GM12878 (cell line): ENCODE results near the gene ZNF19. TPM values are rescaled to one million over a fixed set of nuclear protein-coding genes. Genes with fewer than 3 reads are reported as not detected.

Experiments used
- ASH2L ChIP-seq: fragments of 300-600, 200-600 bp; sonication (generic); IDR thresholded peaks from 2 replicates; pipeline ENCODE4 v1.6.1; 2017; ENCODE audit warnings: low read depth, mild to moderate bottlenecking, borderline replicate concordance
- ATF3 ChIP-seq: IDR thresholded peaks from 2 replicates; pipeline ENCODE4 v1.6.1; 2011; ENCODE audit warnings: low read depth, mild to moderate bottlenecking, low read length, moderate library complexity, borderline replicate concordance; ENCODE audit errors: extremely low read depth
- BACH1 ChIP-seq: fragments of 450-650 bp; IDR thresholded peaks from 2 replicates; pipeline ENCODE4 v1.6.1; 2017; ENCODE audit warnings: mild to moderate bottlenecking, borderline replicate concordance
- CHD4 ChIP-seq: fragments of 200-600 bp; sonication (generic); IDR thresholded peaks from 2 replicates; pipeline ENCODE4 v1.6.1; 2016; ENCODE audit warnings: mild to moderate bottlenecking
- CREB1 ChIP-seq: IDR thresholded peaks from 2 replicates; pipeline ENCODE4 v1.6.1; 2012; ENCODE audit warnings: low read depth, mild to moderate bottlenecking, inconsistent platforms
- FOS ChIP-seq: IDR thresholded peaks from 3 replicates; pipeline ENCODE4 v1.6.1; 2011; ENCODE audit warnings: borderline replicate concordance; ENCODE audit not compliant: insufficient read length; ENCODE audit errors: extremely low read depth
- HDAC2 ChIP-seq: fragments of 200-600 bp; sonication (generic); IDR thresholded peaks from 2 replicates; pipeline ENCODE4 v1.6.1; 2017
- HSF1 ChIP-seq: fragments of 150-350 bp; IDR thresholded peaks from 2 replicates; pipeline ENCODE4 v1.6.1; 2014; ENCODE audit warnings: mild to moderate bottlenecking, low read depth, low read length
- IKZF1 ChIP-seq: fragments of 450-650 bp; conservative IDR thresholded peaks from 2 replicates; pipeline ENCODE4 v1.6.1; 2017; ENCODE audit warnings: antibody characterized with exemption, mild to moderate bottlenecking
- MLLT1 ChIP-seq: fragments of 450-650 bp; IDR thresholded peaks from 2 replicates; pipeline ENCODE4 v1.6.1; 2016; ENCODE audit warnings: mild to moderate bottlenecking
- MTA2 ChIP-seq: fragments of 450-650 bp; IDR thresholded peaks from 2 replicates; pipeline ENCODE4 v1.6.1; 2016; ENCODE audit warnings: low read depth, mild to moderate bottlenecking, moderate library complexity
- MYC ChIP-seq: IDR thresholded peaks from 2 replicates; pipeline ENCODE4 v1.6.1; 2011; ENCODE audit warnings: mild to moderate bottlenecking, low read length, moderate library complexity, inconsistent platforms; ENCODE audit not compliant: insufficient read depth, insufficient replicate concordance, insufficient read length, severe bottlenecking
- PAX5 ChIP-seq: IDR thresholded peaks from 2 replicates; pipeline ENCODE4 v1.6.1; 2011; ENCODE audit warnings: low read depth, low read length, borderline replicate concordance
- PBX3 ChIP-seq: IDR thresholded peaks from 2 replicates; pipeline ENCODE4 v1.6.1; 2011; ENCODE audit warnings: mild to moderate bottlenecking, low read depth, low read length, moderate library complexity; ENCODE audit not compliant: insufficient replicate concordance
- RAD21 ChIP-seq: IDR thresholded peaks from 2 replicates; pipeline ENCODE4 v1.6.1; 2011; ENCODE audit warnings: mild to moderate bottlenecking, low read depth, low read length, moderate library complexity; ENCODE audit not compliant: insufficient read depth
- RBBP5 ChIP-seq: fragments of 200-600 bp; sonication (generic); conservative IDR thresholded peaks from 2 replicates; pipeline ENCODE4 v1.6.1; 2016
- SMAD5 ChIP-seq: IDR thresholded peaks from 2 replicates; pipeline ENCODE4 v1.6.1; 2016; ENCODE audit warnings: antibody characterized with exemption, low read depth
- SREBF1 ChIP-seq: IDR thresholded peaks from 2 replicates; pipeline ENCODE4 v1.6.1; 2012; ENCODE audit warnings: mild to moderate bottlenecking, low read length
- TAF1 ChIP-seq: IDR thresholded peaks from 2 replicates; pipeline ENCODE4 v1.6.1; 2011; ENCODE audit warnings: mild to moderate bottlenecking, low read depth, low read length, borderline replicate concordance
- TARDBP ChIP-seq: IDR thresholded peaks from 2 replicates; pipeline ENCODE4 v1.6.1; 2016; ENCODE audit warnings: borderline replicate concordance
- ZNF687 ChIP-seq: fragments of 450-650 bp; IDR thresholded peaks from 2 replicates; pipeline ENCODE4 v1.6.1; 2017; ENCODE audit warnings: mild to moderate bottlenecking, moderate library complexity
- ZSCAN29 ChIP-seq: fragments of 450-650 bp; IDR thresholded peaks from 2 replicates; pipeline ENCODE4 v1.6.1; 2017; ENCODE audit warnings: mild to moderate bottlenecking, moderate library complexity
- polyA plus RNA-seq, 11 experiments: library from polyadenylated mRNA; depleted of rRNA in 4 of 11; unstranded in 6 of 11; stranded (reverse) in 5 of 11; fragments of >200 nt; fragmentation: Nextera tagmentation in 4 of 11; fragmentation: Illumina TruSeq in 1 of 11; extraction: Ambion mirVana in 4 of 11; extraction: Trizol in 1 of 11; gene quantifications; 1 replicate in 1 of 11; 2 replicates in 10 of 11; pipeline versions ENCODE4 v1.2.1 to v1.2.3, GENCODE V29; 2011 to 2016; ENCODE audit warnings: inconsistent platforms in 2 of 11, missing spikeins in 2 of 11, low read depth in 1 of 11
- total RNA-seq, 4 experiments: library from RNA; depleted of rRNA in 3 of 4; stranded (reverse); fragments of >200 nt in 3 of 4; fragmentation: Illumina TruSeq in 1 of 4; extraction: Trizol in 1 of 4; gene quantifications; 2 replicates each; pipeline versions ENCODE4 v1.2.1 to v1.2.3, GENCODE V29; 2013 to 2021

ZNF19 gene
- total and polyA plus RNA-seq, 10 of the 15 experiments (the other 5 are each of a cell fraction or from before 2014, with no cell fraction given), result 1.0 to 3.3 (median 2.0) TPM

GRCh38 chr16:71484006-71484893 lies 4.9 kb downstream of the ZNF19 start (continued):
- TF ChIP-seq MLLT1 (no peak; the same call in 1 of the 2 replicates), HDAC2 (no peak), TAF1 (peak; percentile 55; the same call in 1 of the 2 replicates), FOS (no peak), RAD21 (no peak), CREB1 (peak; percentile 94), ZNF687 (peak; percentile 60), PBX3 (no peak), BACH1 (peak; percentile 41; the same call in 1 of the 2 replicates), ASH2L (peak; percentile 63; the same call in 1 of the 2 replicates), RBBP5 (no peak), HSF1 (no peak), TARDBP (no peak), ZSCAN29 (no peak), PAX5 (peak; percentile 65; the same call in 1 of the 2 replicates), SREBF1 (no peak), IKZF1 (peak; percentile 92), SMAD5 (peak; percentile 58; the same call in 1 of the 2 replicates), ATF3 (no peak), MYC (no peak), CHD4 (no peak), MTA2 (no peak)
